ENCODE results near the gene SNX20.

GRCh38 chr16:50722960-50723359 lies 41.8 kb upstream of the SNX20 start:
- no peak for TF ChIP-seq ZFP3 (CRISPR knock-in tag; IDR thresholded peaks at IDR 0.05)
- no peak for TF ChIP-seq RARB (CRISPR knock-in tag; IDR thresholded peaks at IDR 0.05)
- no peak for TF ChIP-seq ISL1 (CRISPR knock-in tag; IDR thresholded peaks at IDR 0.05)
- no peak for TF ChIP-seq PATZ1 (CRISPR knock-in tag; IDR thresholded peaks at IDR 0.05; ENCODE audit: borderline replicate concordance)

Measured in SK-N-SH treated with all-trans-retinoic acid at 6 μM for 48 hours (cell line).